HEK293 (cell line): ENCODE measurements around the gene MPEG1.

Experiments used
- KLF16 ChIP-seq: fragments of 450-650 bp; formaldehyde crosslinking; IDR thresholded peaks from 2 replicates; pipeline ENCODE4 v1.5.1; 2017; ENCODE audit warnings: missing biosample characterization, missing genetic modification characterization
- YY1 ChIP-seq: fragments of 450-650 bp; formaldehyde crosslinking; IDR thresholded peaks from 2 replicates; pipeline ENCODE4 v1.5.1; 2018; ENCODE audit warnings: missing biosample characterization, missing genetic modification characterization
- ZNF121 ChIP-seq: fragments of 450-650 bp; formaldehyde crosslinking; IDR thresholded peaks from 2 replicates; pipeline ENCODE4 v1.5.1; 2016; ENCODE audit warnings: missing biosample characterization, missing genetic modification characterization
- ZNF138 ChIP-seq: fragments of 450-650 bp; formaldehyde crosslinking; IDR thresholded peaks from 2 replicates; pipeline ENCODE4 v1.5.1; 2016; ENCODE audit warnings: missing biosample characterization, missing genetic modification characterization, borderline replicate concordance
- ZNF266 ChIP-seq: fragments of 450-650 bp; formaldehyde crosslinking; IDR thresholded peaks from 2 replicates; pipeline ENCODE4 v1.5.1; 2016; ENCODE audit warnings: missing biosample characterization, missing genetic modification characterization, low read depth
- ZNF335 ChIP-seq: fragments of 450-650 bp; formaldehyde crosslinking; conservative IDR thresholded peaks from 2 replicates; pipeline ENCODE4 v1.5.1; 2016; ENCODE audit warnings: missing biosample characterization, missing genetic modification characterization
- ZNF362 ChIP-seq: fragments of 450-650 bp; formaldehyde crosslinking; IDR thresholded peaks from 2 replicates; pipeline ENCODE4 v1.5.1; 2016; ENCODE audit warnings: missing biosample characterization, missing genetic modification characterization
- ZNF555 ChIP-seq: fragments of 450-650 bp; formaldehyde crosslinking; conservative IDR thresholded peaks from 2 replicates; pipeline ENCODE4 v1.5.1; 2017; ENCODE audit warnings: missing biosample characterization, mild to moderate bottlenecking, missing genetic modification characterization, inconsistent platforms
- ZNF558 ChIP-seq: fragments of 450-650 bp; formaldehyde crosslinking; IDR thresholded peaks from 2 replicates; pipeline ENCODE4 v1.5.1; 2016; ENCODE audit warnings: missing biosample characterization, missing genetic modification characterization
- ZNF621 ChIP-seq: fragments of 450-650 bp; formaldehyde crosslinking; IDR thresholded peaks from 2 replicates; pipeline ENCODE4 v1.5.1; 2017; ENCODE audit warnings: missing biosample characterization, missing genetic modification characterization
- ZNF747 ChIP-seq: fragments of 450-650 bp; formaldehyde crosslinking; IDR thresholded peaks from 2 replicates; pipeline ENCODE4 v1.5.1; 2016; ENCODE audit warnings: missing biosample characterization, missing genetic modification characterization
- TF ChIP-seq, protein P1 (sequence below): fragments of 450-650 bp; formaldehyde crosslinking; IDR thresholded peaks from 2 replicates; pipeline ENCODE4 v1.5.1; 2016; ENCODE audit warnings: missing biosample characterization, missing genetic modification characterization
- TF ChIP-seq, protein P2 (sequence below): fragments of 450-650 bp; formaldehyde crosslinking; IDR thresholded peaks from 2 replicates; pipeline ENCODE4 v1.5.1; 2016; ENCODE audit warnings: missing biosample characterization, missing genetic modification characterization

DNA sequence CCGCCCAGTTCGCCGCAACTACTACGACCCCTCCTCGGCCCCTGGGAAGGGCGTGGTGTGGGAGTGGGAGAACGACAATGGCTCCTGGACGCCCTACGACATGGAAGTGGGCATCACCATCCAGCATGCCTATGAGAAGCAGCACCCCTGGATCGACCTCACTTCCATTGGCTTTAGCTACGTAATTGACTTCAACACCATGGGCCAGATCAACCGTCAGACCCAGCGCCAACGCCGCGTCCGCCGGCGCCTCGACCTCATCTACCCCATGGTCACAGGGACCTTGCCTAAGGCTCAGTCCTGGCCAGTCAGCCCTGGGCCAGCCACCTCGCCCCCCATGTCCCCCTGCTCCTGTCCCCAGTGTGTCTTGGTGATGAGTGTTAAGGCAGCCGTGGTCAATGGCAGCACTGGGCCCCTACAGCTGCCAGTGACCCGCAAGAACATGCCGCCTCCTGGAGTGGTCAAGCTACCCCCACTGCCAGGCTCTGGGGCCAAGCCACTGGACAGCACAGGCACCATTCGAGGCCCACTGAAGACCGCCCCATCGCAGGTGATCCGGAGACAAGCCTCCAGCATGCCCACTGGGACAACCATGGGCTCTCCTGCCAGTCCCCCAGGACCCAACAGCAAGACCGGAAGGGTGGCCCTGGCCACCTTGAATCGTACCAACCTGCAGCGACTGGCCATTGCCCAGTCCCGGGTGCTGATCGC, 30.8 kb downstream of the MPEG1 start:
- TF ChIP-seq ZNF558 (tag by site-specific recombination) (no peak), ZNF747 (no peak), ZNF362 (no peak), ZNF121 (tag by site-specific recombination) (no peak), ZNF266 (tag by site-specific recombination) (no peak), ZNF621 (tag by site-specific recombination) (no peak), KLF16 (tag by site-specific recombination) (no peak), YY1 (tag by site-specific recombination) (no peak), ZNF335 (tag by site-specific recombination) (no peak), ZNF555 (no peak), ZNF138 (tag by site-specific recombination) (no peak)
- TF ChIP-seq, protein P1, sequence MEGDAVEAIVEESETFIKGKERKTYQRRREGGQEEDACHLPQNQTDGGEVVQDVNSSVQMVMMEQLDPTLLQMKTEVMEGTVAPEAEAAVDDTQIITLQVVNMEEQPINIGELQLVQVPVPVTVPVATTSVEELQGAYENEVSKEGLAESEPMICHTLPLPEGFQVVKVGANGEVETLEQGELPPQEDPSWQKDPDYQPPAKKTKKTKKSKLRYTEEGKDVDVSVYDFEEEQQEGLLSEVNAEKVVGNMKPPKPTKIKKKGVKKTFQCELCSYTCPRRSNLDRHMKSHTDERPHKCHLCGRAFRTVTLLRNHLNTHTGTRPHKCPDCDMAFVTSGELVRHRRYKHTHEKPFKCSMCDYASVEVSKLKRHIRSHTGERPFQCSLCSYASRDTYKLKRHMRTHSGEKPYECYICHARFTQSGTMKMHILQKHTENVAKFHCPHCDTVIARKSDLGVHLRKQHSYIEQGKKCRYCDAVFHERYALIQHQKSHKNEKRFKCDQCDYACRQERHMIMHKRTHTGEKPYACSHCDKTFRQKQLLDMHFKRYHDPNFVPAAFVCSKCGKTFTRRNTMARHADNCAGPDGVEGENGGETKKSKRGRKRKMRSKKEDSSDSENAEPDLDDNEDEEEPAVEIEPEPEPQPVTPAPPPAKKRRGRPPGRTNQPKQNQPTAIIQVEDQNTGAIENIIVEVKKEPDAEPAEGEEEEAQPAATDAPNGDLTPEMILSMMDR (tag by site-specific recombination): no peak
- TF ChIP-seq, protein P2, sequence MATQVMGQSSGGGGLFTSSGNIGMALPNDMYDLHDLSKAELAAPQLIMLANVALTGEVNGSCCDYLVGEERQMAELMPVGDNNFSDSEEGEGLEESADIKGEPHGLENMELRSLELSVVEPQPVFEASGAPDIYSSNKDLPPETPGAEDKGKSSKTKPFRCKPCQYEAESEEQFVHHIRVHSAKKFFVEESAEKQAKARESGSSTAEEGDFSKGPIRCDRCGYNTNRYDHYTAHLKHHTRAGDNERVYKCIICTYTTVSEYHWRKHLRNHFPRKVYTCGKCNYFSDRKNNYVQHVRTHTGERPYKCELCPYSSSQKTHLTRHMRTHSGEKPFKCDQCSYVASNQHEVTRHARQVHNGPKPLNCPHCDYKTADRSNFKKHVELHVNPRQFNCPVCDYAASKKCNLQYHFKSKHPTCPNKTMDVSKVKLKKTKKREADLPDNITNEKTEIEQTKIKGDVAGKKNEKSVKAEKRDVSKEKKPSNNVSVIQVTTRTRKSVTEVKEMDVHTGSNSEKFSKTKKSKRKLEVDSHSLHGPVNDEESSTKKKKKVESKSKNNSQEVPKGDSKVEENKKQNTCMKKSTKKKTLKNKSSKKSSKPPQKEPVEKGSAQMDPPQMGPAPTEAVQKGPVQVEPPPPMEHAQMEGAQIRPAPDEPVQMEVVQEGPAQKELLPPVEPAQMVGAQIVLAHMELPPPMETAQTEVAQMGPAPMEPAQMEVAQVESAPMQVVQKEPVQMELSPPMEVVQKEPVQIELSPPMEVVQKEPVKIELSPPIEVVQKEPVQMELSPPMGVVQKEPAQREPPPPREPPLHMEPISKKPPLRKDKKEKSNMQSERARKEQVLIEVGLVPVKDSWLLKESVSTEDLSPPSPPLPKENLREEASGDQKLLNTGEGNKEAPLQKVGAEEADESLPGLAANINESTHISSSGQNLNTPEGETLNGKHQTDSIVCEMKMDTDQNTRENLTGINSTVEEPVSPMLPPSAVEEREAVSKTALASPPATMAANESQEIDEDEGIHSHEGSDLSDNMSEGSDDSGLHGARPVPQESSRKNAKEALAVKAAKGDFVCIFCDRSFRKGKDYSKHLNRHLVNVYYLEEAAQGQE (tag by site-specific recombination): no peak
